Spleen (tissue), 11 donors: ENCODE measurements around the gene MIR17HG. TPM values are rescaled to one million over a fixed set of nuclear protein-coding genes. Genes with fewer than 3 reads are reported as not detected.
A peak's percentile ranks its signal among the peaks of the same experiment; 100 is the strongest.

Experiments
- DNase-seq: peaks from one replicate; pipeline ENCODE4 v3.0.0-alpha.2; 2020
- H3K27ac ChIP-seq, 8 donors: fragments of 200-600 bp; sonication (generic) in 7 of 8; 1 replicate in 4 of 8; 2 replicates in 4 of 8; pipeline versions ENCODE4 v1.5.0 to v1.8.0; 2016 to 2021; ENCODE audit warnings: inconsistent platforms in 4 of 8, mild to moderate bottlenecking in 4 of 8, moderate library complexity in 1 of 8
- H3K27me3 ChIP-seq, 7 donors: fragments of 200-600 bp; sonication (generic) in 6 of 7; replicated peaks in 1 of 7; 1 replicate in 4 of 7; 2 replicates in 3 of 7; pipeline versions ENCODE4 v1.5.0 to v1.8.0; 2016 to 2021; ENCODE audit warnings: inconsistent platforms in 3 of 7, mild to moderate bottlenecking in 1 of 7
- H3K36me3 ChIP-seq, 6 donors: fragments of 200-600 bp; sonication (generic) in 5 of 6; 1 replicate in 4 of 6; 2 replicates in 2 of 6; pipeline versions ENCODE4 v1.5.0 to v1.8.0; 2016 to 2021; ENCODE audit warnings: inconsistent platforms in 2 of 6
- H3K4me1 ChIP-seq, 6 donors: fragments of 200-600 bp; sonication (generic) in 5 of 6; 1 replicate in 3 of 6; 2 replicates in 3 of 6; pipeline versions ENCODE4 v1.5.0 to v1.8.0; 2016 to 2021; ENCODE audit warnings: inconsistent platforms in 3 of 6
- H3K4me3 ChIP-seq, 8 donors: fragments of 200-600 bp; sonication (generic) in 7 of 8; 1 replicate in 4 of 8; 2 replicates in 4 of 8; pipeline versions ENCODE4 v1.5.0 to v1.8.0; 2016 to 2021; ENCODE audit warnings: inconsistent platforms in 4 of 8, mild to moderate bottlenecking in 4 of 8, moderate library complexity in 2 of 8
- H3K9me3 ChIP-seq, 8 donors: fragments of 200-600 bp; sonication (generic) in 7 of 8; 1 replicate in 4 of 8; 2 replicates in 4 of 8; pipeline versions ENCODE4 v1.5.0 to v1.8.0; 2016 to 2021; ENCODE audit warnings: inconsistent platforms in 4 of 8
- CTCF ChIP-seq, 11 experiments: fragments of 200-600 bp in 7 of 11; fragments of 450-650 bp in 4 of 11; sonication (generic) in 4 of 11; IDR thresholded peaks in 8 of 11; conservative IDR thresholded peaks in 3 of 11; 1 replicate in 7 of 11; 2 replicates in 4 of 11; pipeline versions ENCODE4 v1.4.0 to v1.8.0; 2016 to 2021; ENCODE audit warnings: antibody characterized with exemption in 11 of 11, inconsistent platforms in 4 of 11, mild to moderate bottlenecking in 1 of 11
- POLR2A ChIP-seq, 3 donors: fragments of 450-650 bp; IDR thresholded peaks; one replicate each; pipeline ENCODE4 v1.5.1; 2017; ENCODE audit warnings: antibody characterized with exemption in 3 of 3, mild to moderate bottlenecking in 1 of 3
- POLR2AphosphoS5 ChIP-seq, 3 donors: sonication (generic); formaldehyde crosslinking; IDR thresholded peaks; one replicate each; pipeline ENCODE4 v1.5.1; 2017; ENCODE audit warnings: antibody characterized with exemption in 3 of 3
- WGBS, 5 donors: extraction: QIAGEN DNeasy Blood & Tissue Kit in 3 of 5; methylation state at CpG; one replicate each; pipeline versions ENCODE4 v1.1.5 to v1.1.7; 2013 to 2018; 5-methylcytosine and 5-hydroxymethylcytosine counted together
- intact Hi-C: fragments of 100-400 bp; cut with DNase I; formaldehyde crosslinking; loops from one replicate; pipeline ENCODE4 v1.15.0; 2023; ENCODE audit warnings: low total_unique reads
- polyA plus RNA-seq, 3 donors: library from polyadenylated mRNA; stranded (reverse); fragments of 200-250 nt; gene quantifications; one replicate each; pipeline ENCODE4 v1.2.1, GENCODE V29; 2013
- total RNA-seq, 7 donors: library from RNA; depleted of rRNA in 3 of 7; stranded (reverse); fragments of >200 nt in 3 of 7; fragmentation: NEBNext Ultra II Directional in 4 of 7; extraction: Animal tissue kit (Norgen Biotek cat#: 25700) in 4 of 7; gene quantifications; one replicate each; pipeline versions ENCODE4 v1.1.0 to v1.2.1, GENCODE V29; 2016 to 2021
- donor health status: healthy with polysubstance abuse.
- donor health status: DM: no; HTN: no; CAD: no; lungs with moderate emphysema.
- donor health status: DM: no; HTN: no; CAD: no.
- donor health status: Bipolar disorder and iron deficiency.
- donor health status: healthy.
- donor health status: DM: no; HTN: no; CAD: no.
- donor health status: DM: yes; HTN: yes; CAD: no.

MIR17HG gene
- total and polyA plus RNA-seq, 10 donors: 3.7 to 15.0 (median 6.6) TPM

DNA sequence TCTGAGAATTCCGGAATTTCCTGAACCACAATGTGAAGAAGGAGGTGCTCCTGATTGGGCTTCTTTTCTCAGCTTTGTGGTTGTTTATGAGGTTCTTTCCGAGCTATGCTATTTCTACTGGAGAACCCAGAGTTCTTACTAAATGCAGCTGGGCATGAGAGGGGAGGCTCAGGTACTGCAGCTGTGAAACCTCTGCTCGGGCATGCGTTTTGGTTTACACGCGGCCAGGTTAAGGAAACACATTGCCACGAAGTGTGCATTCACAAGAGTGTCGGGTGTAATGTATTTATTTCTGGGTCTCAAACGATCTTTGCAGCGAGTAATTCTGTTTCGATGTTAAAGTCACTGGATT is 661 bp upstream of the MIR17HG start:
- peak; percentile 73 for DNase-seq
- no peaks in the 10 kb centered on the region for H3K9me3 ChIP-seq
- H3K4me3 ChIP-seq: peak overlapping the region; percentile 69 to 96 (median 80)
- H3K27ac ChIP-seq: peak overlapping the region in 7 of 8 donors; percentile 94 to 98 (median 97)
- TF ChIP-seq POLR2A (IDR thresholded peaks at IDR 0.05): no peak
- H3K36me3 ChIP-seq: peaks cover 0 to 19% (median 14%) of the 10 kb centered on the region in 6 donors
- 0 to 1% (median 1%) methylated on average over 11 of the region's 11 CpGs for WGBS, 5 donors
- H3K4me1 ChIP-seq: peaks cover 17 to 39% (median 33%) of the 10 kb centered on the region in 6 donors
- intact Hi-C loops: no loop called here
- no peaks in the 10 kb centered on the region for H3K27me3 ChIP-seq

DNA sequence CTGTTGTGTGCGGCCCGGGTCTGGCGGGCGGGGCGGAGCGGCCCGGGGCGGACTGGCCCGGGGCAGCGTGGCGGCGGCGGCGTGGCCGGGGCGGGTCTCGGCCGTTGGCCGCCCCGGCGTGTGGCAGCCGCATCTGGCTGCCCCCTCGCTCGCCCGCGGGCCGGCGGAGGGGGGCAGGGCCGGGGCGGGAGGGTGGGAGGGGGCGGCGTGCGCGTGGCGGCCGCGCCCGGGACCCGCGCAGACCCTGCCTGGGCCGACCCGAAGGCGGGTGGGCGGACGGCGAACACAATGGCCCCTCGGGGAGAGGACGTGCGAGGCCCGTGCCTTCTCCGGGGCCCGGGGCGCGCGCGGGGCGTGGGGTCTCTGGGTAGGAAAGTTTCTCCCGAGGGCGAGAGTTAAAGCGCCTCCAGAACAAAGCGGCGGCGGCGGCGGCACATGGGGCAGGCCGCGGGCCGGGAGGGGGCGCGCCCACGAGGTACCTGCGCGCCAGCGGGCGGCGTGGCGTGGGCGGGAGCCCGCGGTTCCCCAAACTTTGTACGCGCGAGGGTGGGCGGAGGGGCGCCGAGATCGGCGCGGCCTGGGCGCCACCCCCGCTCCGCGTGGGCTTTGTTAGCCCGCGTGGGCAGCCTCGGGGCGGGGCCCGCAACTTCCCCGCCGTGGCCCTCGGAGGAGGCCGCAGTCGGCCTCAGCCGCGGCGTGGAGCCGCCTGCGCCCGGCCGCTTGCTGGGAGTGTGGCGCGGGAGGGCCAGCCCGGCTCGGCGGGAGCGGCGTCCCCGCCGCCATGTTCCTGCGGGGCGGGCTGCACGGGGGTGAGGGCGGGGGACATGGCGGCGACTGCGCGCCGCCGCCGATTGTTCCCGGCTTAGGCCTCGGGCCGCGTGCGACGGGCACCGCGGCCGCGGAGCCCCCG is 764 bp downstream of the MIR17HG start:
- no peak for TF ChIP-seq POLR2AphosphoS5 (IDR thresholded peaks at IDR 0.05)
- TF ChIP-seq CTCF (IDR thresholded peaks at IDR 0.05 in 8 of 11, conservative IDR thresholded peaks at IDR 0.05 in 3 of 11): peak in 1 of 11 experiments; percentile 29
- Histone ChIP-seq H3K27ac (peak overlapping the region; percentile 93 to 98 (median 97)), H3K4me3 (peak overlapping the region; percentile 74 to 96 (median 80)), H3K4me1 (peaks cover 17 to 50% (median 34%) of the 10 kb centered on the region in 6 donors), H3K36me3 (peaks cover 0 to 33% (median 21%) of the 10 kb centered on the region in 6 donors), H3K9me3 (no peaks in the 10 kb centered on the region), H3K27me3 (no peaks in the 10 kb centered on the region)
- DNase-seq: peak; percentile 94
- 0 to 1% (median 1%) methylated on average over 18 to 141 of the region's 141 CpGs for WGBS, 5 donors
- intact Hi-C loops: no loop called here

DNA sequence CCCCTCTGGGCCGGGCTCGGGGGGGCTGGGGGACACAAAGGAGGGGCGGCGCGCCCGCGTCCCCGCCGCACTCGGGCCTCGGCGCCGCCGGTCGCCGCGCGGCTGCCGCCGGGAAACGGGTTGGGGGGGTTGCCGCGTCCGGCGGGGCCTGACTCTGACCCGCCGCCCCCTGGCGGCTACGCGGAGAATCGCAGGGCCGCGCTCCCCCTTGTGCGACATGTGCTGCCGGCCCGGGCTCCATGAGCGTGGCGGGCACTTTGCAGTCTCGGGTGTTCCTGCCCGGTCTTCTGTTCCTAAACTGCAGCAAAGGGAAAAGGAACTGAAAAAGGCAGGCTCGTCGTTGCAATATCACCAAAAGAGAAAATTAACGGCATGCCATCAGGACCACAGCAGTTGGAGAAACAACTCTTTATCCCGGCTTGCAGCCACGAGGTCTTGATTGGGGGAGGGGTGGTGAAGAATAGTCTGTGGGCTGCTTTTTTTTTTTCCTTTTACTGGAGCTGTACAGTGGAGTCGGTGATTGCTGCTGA is 1.5 kb downstream of the MIR17HG start:
- no peak for TF ChIP-seq POLR2A (IDR thresholded peaks at IDR 0.05)
- peak; percentile 54 to 83 (median 72) for TF ChIP-seq POLR2AphosphoS5 (IDR thresholded peaks at IDR 0.05)
- TF ChIP-seq CTCF (IDR thresholded peaks at IDR 0.05 in 8 of 11, conservative IDR thresholded peaks at IDR 0.05 in 3 of 11): peak; percentile 84 to 98 (median 96)
- Histone ChIP-seq H3K4me3 (peak overlapping the region; percentile 74 to 96 (median 80)), H3K9me3 (no peaks in the 10 kb centered on the region), H3K4me1 (peaks cover 17 to 58% (median 34%) of the 10 kb centered on the region in 6 donors), H3K27me3 (no peaks in the 10 kb centered on the region), H3K36me3 (peaks cover 0 to 40% (median 27%) of the 10 kb centered on the region in 6 donors), H3K27ac (peak overlapping the region; percentile 93 to 98 (median 97))
- WGBS, 5 donors: 0 to 2% (median 1%) methylated on average over 11 to 46 of the region's 46 CpGs
- intact Hi-C loops: no loop called here
- DNase-seq: peak; percentile 99

DNA sequence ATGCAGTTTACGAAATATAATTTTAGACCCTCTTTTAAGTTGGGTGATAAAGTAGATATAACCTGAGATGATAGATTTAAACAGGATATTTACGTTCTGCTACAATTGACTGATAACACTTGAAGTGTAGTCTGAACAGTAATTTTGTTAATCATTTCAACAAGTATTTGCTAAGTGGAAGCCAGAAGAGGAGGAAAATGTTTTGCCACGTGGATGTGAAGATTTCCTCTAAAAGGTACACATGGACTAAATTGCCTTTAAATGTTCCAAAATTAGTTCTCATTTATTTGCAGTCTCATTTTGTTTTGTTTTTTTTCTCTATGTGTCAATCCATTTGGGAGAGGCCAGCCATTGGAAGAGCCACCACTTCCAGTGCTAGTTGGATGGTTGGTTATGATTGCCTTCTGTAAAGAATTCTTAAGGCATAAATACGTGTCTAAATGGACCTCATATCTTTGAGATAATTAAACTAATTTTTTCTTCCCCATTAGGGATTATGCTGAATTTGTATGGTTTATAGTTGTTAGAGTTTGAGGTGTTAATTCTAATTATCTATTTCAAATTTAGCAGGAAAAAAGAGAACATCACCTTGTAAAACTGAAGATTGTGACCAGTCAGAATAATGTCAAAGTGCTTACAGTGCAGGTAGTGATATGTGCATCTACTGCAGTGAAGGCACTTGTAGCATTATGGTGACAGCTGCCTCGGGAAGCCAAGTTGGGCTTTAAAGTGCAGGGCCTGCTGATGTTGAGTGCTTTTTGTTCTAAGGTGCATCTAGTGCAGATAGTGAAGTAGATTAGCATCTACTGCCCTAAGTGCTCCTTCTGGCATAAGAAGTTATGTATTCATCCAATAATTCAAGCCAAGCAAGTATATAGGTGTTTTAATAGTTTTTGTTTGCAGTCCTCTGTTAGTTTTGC is 2.8 kb downstream of the MIR17HG start:
- intact Hi-C loops: no loop called here
- Histone ChIP-seq H3K27ac (no peak overlapping the region), H3K27me3 (no peaks in the 10 kb centered on the region), H3K4me3 (peak overlapping the region in 2 of 8 donors; percentile 77 to 87), H3K9me3 (no peaks in the 10 kb centered on the region), H3K36me3 (peaks cover 0 to 52% (median 34%) of the 10 kb centered on the region in 6 donors), H3K4me1 (peaks cover 17 to 60% (median 34%) of the 10 kb centered on the region in 6 donors)
- no peak for TF ChIP-seq POLR2AphosphoS5 (IDR thresholded peaks at IDR 0.05)
- DNase-seq: no peak
- 41 to 52% (median 49%) methylated on average over 5 of the region's 5 CpGs for WGBS, 5 donors
